GM12878 (cell line): ENCODE data around the gene MYO10. TPM values are rescaled to one million over a fixed set of nuclear protein-coding genes. Genes with fewer than 3 reads are reported as not detected.

Experiments used
- ATAC-seq: fragments of 200-7000 bp; cut with Tn5 transposase; 3 replicates; pipeline ENCODE4 v1.9.1; 2020; ENCODE audit warnings: mild to moderate bottlenecking, moderate library complexity
- BruUV-seq: library from RNA; stranded (reverse); fragments of 400-500 nt; replicated peaks from 2 replicates; lab custom pipeline; 2021; lab: Mats Ljungman, UMichigan
- CTCF ChIA-PET: fragments of 300-600 bp; sonication (Branson Sonifier 250); formaldehyde crosslinking; extraction: SDS; loops from one replicate; lab custom pipeline; 2021; ENCODE audit warnings: inconsistent platforms; lab: Yijun Ruan, JAX
- POLR2A ChIA-PET: fragments of 350-600 bp; formaldehyde crosslinking; extraction: SDS; loops from one replicate; lab custom pipeline; 2021; ENCODE audit warnings: inconsistent platforms; lab: Charles Lee
- RAD21 ChIA-PET: fragments of 300-600 bp; sonication (Branson Sonifier 250); formaldehyde crosslinking; loops from one replicate; lab custom pipeline; 2023; ENCODE audit warnings: antibody characterized with exemption; ENCODE audit not compliant: unreplicated experiment; lab: Charles Lee
- SMC1A ChIA-PET: fragments of 300-600 bp; sonication (Branson Sonifier 250); formaldehyde crosslinking; loops from one replicate; lab custom pipeline; 2023; ENCODE audit not compliant: unreplicated experiment, uncharacterized antibody; lab: Charles Lee
- DNase-seq: peaks from one replicate; pipeline ENCODE4 v3.0.0-alpha.2; 2011; ENCODE audit warnings: low read depth, low spot score
- FAIRE-seq: peaks from 3 replicates; lab custom pipeline; 2011; peaks lifted over from hg19 to GRCh38; lab: Jason Lieb, UNC
- H2AFZ ChIP-seq: 2 replicates; pipeline ENCODE4 v1.6.0; 2011; ENCODE audit warnings: low read depth, low read length, control low read depth; ENCODE audit not compliant: control insufficient read depth
- H3K27ac ChIP-seq: 2 replicates; pipeline ENCODE4 v1.5.1; 2011; ENCODE audit warnings: control low read depth; ENCODE audit not compliant: control insufficient read depth, insufficient read depth
- H3K27me3 ChIP-seq, 2 experiments: replicated peaks in 1 of 2; 2 replicates each; pipeline versions ENCODE4 v1.6.0 to v1.6.1; 2011; ENCODE audit warnings: low read length in 1 of 2; ENCODE audit not compliant: control insufficient read depth in 2 of 2, insufficient read depth in 2 of 2
- H3K36me3 ChIP-seq, 2 experiments: 2 replicates each; pipeline ENCODE4 v1.5.1; 2011; ENCODE audit warnings: low read length in 1 of 2; ENCODE audit not compliant: control insufficient read depth in 2 of 2, insufficient read depth in 2 of 2
- H3K4me1 ChIP-seq: 2 replicates; pipeline ENCODE4 v1.6.1; 2011; ENCODE audit warnings: mild to moderate bottlenecking, low read length, moderate library complexity, mixed read lengths; ENCODE audit not compliant: control insufficient read depth, insufficient read depth
- H3K4me2 ChIP-seq: 2 replicates; pipeline ENCODE4 v1.6.0; 2011; ENCODE audit warnings: control low read depth; ENCODE audit not compliant: control insufficient read depth, insufficient read depth
- H3K4me3 ChIP-seq: fragments of 200-600 bp; sonication (generic); 2 replicates; pipeline ENCODE4 v1.5.1; 2016
- H3K79me2 ChIP-seq: 2 replicates; pipeline ENCODE4 v1.6.0; 2011; ENCODE audit warnings: low read length; ENCODE audit not compliant: control insufficient read depth, insufficient read depth
- H3K9ac ChIP-seq: 2 replicates; pipeline ENCODE4 v1.8.0; 2011; ENCODE audit warnings: low read length, control low read depth, mixed read lengths; ENCODE audit not compliant: control insufficient read depth, insufficient read depth
- H3K9me3 ChIP-seq: replicated peaks from 3 replicates; pipeline ENCODE4 v1.5.1; 2011; ENCODE audit warnings: mild to moderate bottlenecking, low read length; ENCODE audit not compliant: control insufficient read depth, insufficient read depth
- H4K20me1 ChIP-seq: 2 replicates; pipeline ENCODE4 v1.6.0; 2011; ENCODE audit not compliant: control insufficient read depth, insufficient read depth
- GABPA ChIP-seq: IDR thresholded peaks from 2 replicates; pipeline ENCODE4 v1.6.1; 2014; ENCODE audit warnings: antibody characterized with exemption, low read depth, mild to moderate bottlenecking, inconsistent platforms
- HDAC6 ChIP-seq: fragments of 200-600 bp; sonication (generic); IDR thresholded peaks from one replicate; pipeline ENCODE4 v1.8.0; 2017; ENCODE audit warnings: antibody characterized with exemption; ENCODE audit not compliant: unreplicated experiment
- STAT1 ChIP-seq: fragments of 450-650 bp; conservative IDR thresholded peaks from 2 replicates; pipeline ENCODE4 v1.6.1; 2014; ENCODE audit warnings: antibody characterized with exemption, mild to moderate bottlenecking
- TBL1XR1 ChIP-seq: IDR thresholded peaks from 2 replicates; pipeline ENCODE4 v1.6.1; 2012; ENCODE audit warnings: low read depth, low read length, improper control_type of control experiment
- ZZZ3 ChIP-seq: IDR thresholded peaks from 2 replicates; pipeline ENCODE4 v1.6.1; 2011; ENCODE audit warnings: low read depth; ENCODE audit not compliant: control insufficient read depth, insufficient read length
- WGBS: methylation state at CpG from one replicate; pipeline ENCODE4 v1.1.6; 2016; ENCODE audit warnings: low lambda C conversion rate; ENCODE audit not compliant: insufficient replicate concordance, insufficient coverage; ENCODE audit errors: missing lambda C conversion rate; 5-methylcytosine and 5-hydroxymethylcytosine counted together
- in situ Hi-C: fragments of 300-500 bp; cut with MboI; formaldehyde crosslinking; loops from 9 replicates; pipeline ENCODE4 v1.14.3; 2018; ENCODE audit warnings: mixed read lengths
- intact Hi-C: fragments of 100-400 bp; cut with micrococcal nuclease; formaldehyde crosslinking; loops from one replicate; pipeline ENCODE4 v1.14.2; 2022; ENCODE audit not compliant: unreplicated experiment
- polyA plus RNA-seq, 11 experiments: library from polyadenylated mRNA; depleted of rRNA in 4 of 11; unstranded in 6 of 11; stranded (reverse) in 5 of 11; fragments of >200 nt; fragmentation: Nextera tagmentation in 4 of 11; fragmentation: Illumina TruSeq in 1 of 11; extraction: Ambion mirVana in 4 of 11; extraction: Trizol in 1 of 11; gene quantifications; 1 replicate in 1 of 11; 2 replicates in 10 of 11; pipeline versions ENCODE4 v1.2.1 to v1.2.3, GENCODE V29; 2011 to 2016; ENCODE audit warnings: inconsistent platforms in 2 of 11, missing spikeins in 2 of 11, low read depth in 1 of 11
- total RNA-seq, 4 experiments: library from RNA; depleted of rRNA in 3 of 4; stranded (reverse); fragments of >200 nt in 3 of 4; fragmentation: Illumina TruSeq in 1 of 4; extraction: Trizol in 1 of 4; gene quantifications; 2 replicates each; pipeline versions ENCODE4 v1.2.1 to v1.2.3, GENCODE V29; 2013 to 2021

MYO10 gene
- total and polyA plus RNA-seq, 10 of the 15 experiments (the other 5 are each of a cell fraction or from before 2014, with no cell fraction given), result 0.02 to 0.77 (median 0.17) TPM

- DNase-seq (no peak), ATAC-seq (no peak; the same call in 2 of the 3 replicates), FAIRE-seq (no peak)
- SMC1A ChIA-PET, result no interaction called here
- intact Hi-C loops (no loop called here), in situ Hi-C loops (no loop called here)
- TF ChIP-seq GABPA, result no peak
- no peak for TF ChIP-seq HDAC6
- TF ChIP-seq ZZZ3, result no peak
- no peak for TF ChIP-seq STAT1
- Histone ChIP-seq H3K9ac (no peak overlapping the region), H3K79me2 (no peaks in the 10 kb centered on the region), H3K27me3 (no peaks in the 10 kb centered on the region), H2AFZ (no peak overlapping the region), H4K20me1 (no peaks in the 10 kb centered on the region), H3K4me3 (no peak overlapping the region), H3K4me1 (no peaks in the 10 kb centered on the region), H3K9me3 (no peaks in the 10 kb centered on the region), H3K27ac (no peak overlapping the region), H3K36me3 (no peaks in the 10 kb centered on the region), H3K4me2 (no peak overlapping the region)
- BruUV-seq, result no TSS peak
- CTCF ChIA-PET, result no interaction called here
- 34% methylated on average over 15 of the region's 15 CpGs for WGBS
- RAD21 ChIA-PET, result no interaction called here
- POLR2A ChIA-PET, result no interaction called here
Observed at GRCh38 chr5:16744164-16744880, 191.8 kb downstream of the MYO10 start.

GRCh38 chr5:16742938-16743337 is 193.2 kb downstream of the MYO10 start:
- no peak for FAIRE-seq
- H3K9me3 ChIP-seq, result no peaks in the 10 kb centered on the region
- H3K9ac ChIP-seq, result no peak overlapping the region
- H3K27me3 ChIP-seq, result no peaks in the 10 kb centered on the region
- DNase-seq, result no peak
- no TSS peak for BruUV-seq
- H4K20me1 ChIP-seq, result no peaks in the 10 kb centered on the region
- no peaks in the 10 kb centered on the region for H3K79me2 ChIP-seq
- in situ Hi-C loops, result no loop called here
- no peak for ATAC-seq
- no peak for TF ChIP-seq TBL1XR1
- ChIA-PET RAD21 (no interaction called here), POLR2A (no interaction called here), CTCF (interaction anchor here (0.6 to 1.1 kb wide), 2 partner anchors 10 to 421 kb away, joined by 3 read pairs; no protein-coding TSS in a partner anchor), SMC1A (no interaction called here)
- H3K4me1 ChIP-seq, result no peaks in the 10 kb centered on the region
- WGBS, result 60% methylated on average over 5 of the region's 5 CpGs
- no peak overlapping the region for H3K27ac ChIP-seq
- no peak overlapping the region for H3K4me2 ChIP-seq
- H2AFZ ChIP-seq, result no peak overlapping the region
- no peaks in the 10 kb centered on the region for H3K36me3 ChIP-seq
- H3K4me3 ChIP-seq, result no peak overlapping the region
- intact Hi-C loops, result no loop called here
